HepG2 (cell line): ENCODE measurements around the gene STK36. TPM values are rescaled to one million over a fixed set of nuclear protein-coding genes. Genes with fewer than 3 reads are reported as not detected.

ENCODE experiments used
- ATAC-seq: fragments of 200-7000 bp; cut with Tn5 transposase; 3 replicates; pipeline ENCODE4 v1.9.1; 2020; ENCODE audit warnings: mild to moderate bottlenecking, moderate library complexity
- BruUV-seq: library from RNA; stranded (reverse); fragments of 400-500 nt; replicated peaks from 2 replicates; lab custom pipeline; 2021; lab: Mats Ljungman, UMichigan
- CTCF ChIA-PET: fragments of 300-600 bp; formaldehyde crosslinking; extraction: SDS; loops from one replicate; lab custom pipeline; 2021; ENCODE audit warnings: low total read pairs, inconsistent platforms, low intra/inter-chr PET ratio; lab: Yijun Ruan, JAX
- POLR2A ChIA-PET: fragments of 350-600 bp; sonication (Branson Sonifier 250); formaldehyde crosslinking; loops from one replicate; lab custom pipeline; 2020; ENCODE audit warnings: antibody characterized with exemption, inconsistent platforms; lab: Yijun Ruan, JAX
- DNase-seq: peaks from one replicate; pipeline ENCODE4 v3.0.0-alpha.2; 2015; ENCODE audit warnings: low spot score
- FAIRE-seq: peaks from 3 replicates; lab custom pipeline; 2011; peaks lifted over from hg19 to GRCh38; lab: Jason Lieb, UNC
- H2AFZ ChIP-seq: one replicate; pipeline ENCODE4 v1.6.1; 2011; ENCODE audit warnings: low read length, inconsistent platforms
- H3K27ac ChIP-seq: fragments of 300-600 bp; 3 replicates; pipeline ENCODE4 v1.8.0; 2011; ENCODE audit warnings: mixed run types, mild to moderate bottlenecking, mixed read lengths, low read length, inconsistent platforms; ENCODE audit not compliant: insufficient read depth; ENCODE audit errors: extremely low read length
- H3K27me3 ChIP-seq, 2 experiments: fragments of 200-600 bp in 1 of 2; 2 replicates in 1 of 2; 3 replicates in 1 of 2; pipeline versions ENCODE4 v1.6.0 to v1.8.0; 2011; ENCODE audit warnings: low read length in 2 of 2, mild to moderate bottlenecking in 2 of 2, moderate library complexity in 2 of 2, inconsistent platforms in 1 of 2; ENCODE audit not compliant: insufficient read depth in 2 of 2, control insufficient read depth in 1 of 2
- H3K36me3 ChIP-seq, 2 experiments: fragments of 200-600 bp in 1 of 2; replicated peaks in 1 of 2; 2 replicates in 1 of 2; 3 replicates in 1 of 2; pipeline versions ENCODE4 v1.5.1 to v1.8.0; 2011; ENCODE audit warnings: low read length in 2 of 2, inconsistent platforms in 1 of 2; ENCODE audit not compliant: insufficient read depth in 2 of 2, control insufficient read depth in 1 of 2
- H3K4me1 ChIP-seq: 2 replicates; pipeline ENCODE4 v1.5.1; 2012; ENCODE audit warnings: low read length, inconsistent platforms; ENCODE audit not compliant: insufficient read depth
- H3K4me2 ChIP-seq: 2 replicates; pipeline ENCODE4 v1.6.0; 2011; ENCODE audit warnings: low read depth, low read length, inconsistent platforms
- H3K4me3 ChIP-seq, 3 experiments: fragments of 200-600 bp in 1 of 3; sonication (generic), shearing (Covaris generic) in 1 of 3; replicated peaks in 1 of 3; 2 replicates each; pipeline ENCODE4 v1.5.1; 2011 to 2016; ENCODE audit warnings: low read length in 3 of 3, inconsistent platforms in 2 of 3, low read depth in 2 of 3, mild to moderate bottlenecking in 2 of 3, control low read depth in 1 of 3, mixed read lengths in 1 of 3; ENCODE audit not compliant: insufficient read depth in 1 of 3
- H3K79me2 ChIP-seq: one replicate; pipeline ENCODE4 v1.6.1; 2011; ENCODE audit warnings: low read length, inconsistent platforms; ENCODE audit not compliant: insufficient read depth
- H3K9ac ChIP-seq: 2 replicates; pipeline ENCODE4 v1.6.0; 2011; ENCODE audit warnings: mild to moderate bottlenecking, low read depth, low read length, inconsistent platforms; ENCODE audit not compliant: insufficient read depth
- H3K9me3 ChIP-seq: 2 replicates; pipeline ENCODE4 v1.5.1; 2012; ENCODE audit warnings: mild to moderate bottlenecking, low read length
- H4K20me1 ChIP-seq: 2 replicates; pipeline ENCODE4 v1.6.0; 2011; ENCODE audit warnings: inconsistent platforms, mild to moderate bottlenecking, low read length, moderate library complexity; ENCODE audit not compliant: insufficient read depth
- CBX2 ChIP-seq, 2 experiments: fragments of 200-600 bp in 1 of 2; sonication (generic); formaldehyde crosslinking in 1 of 2; IDR thresholded peaks; 2 replicates each; pipeline versions ENCODE4 v1.7.0 to v1.8.1; 2018 to 2022; ENCODE audit warnings: low read depth in 2 of 2, low read length in 1 of 2, mild to moderate bottlenecking in 1 of 2, missing genetic modification reagents in 1 of 2
- FLYWCH1 ChIP-seq: sonication (generic); formaldehyde crosslinking; IDR thresholded peaks from 2 replicates; pipeline ENCODE4 v1.8.1; 2023; ENCODE audit warnings: mild to moderate bottlenecking, missing genetic modification reagents
- GATAD2A ChIP-seq: IDR thresholded peaks from 2 replicates; pipeline ENCODE4 v1.6.1; 2016
- GRHL1 ChIP-seq: sonication (generic); formaldehyde crosslinking; conservative IDR thresholded peaks from 2 replicates; pipeline ENCODE4 v1.8.0; 2022; ENCODE audit warnings: missing genetic modification reagents
- HMGXB4 ChIP-seq, 2 experiments: sonication (generic) in 1 of 2; formaldehyde crosslinking in 1 of 2; IDR thresholded peaks; 2 replicates each; pipeline versions ENCODE4 v1.4.0 to v1.6.1; 2018 to 2020; ENCODE audit warnings: missing genetic modification reagents in 2 of 2, borderline replicate concordance in 1 of 2, low read depth in 1 of 2, mild to moderate bottlenecking in 1 of 2, missing biosample characterization in 1 of 2
- KDM2A ChIP-seq: sonication (generic); formaldehyde crosslinking; IDR thresholded peaks from 2 replicates; pipeline ENCODE4 v1.4.0; 2020; ENCODE audit warnings: low read depth, missing genetic modification reagents, borderline replicate concordance
- KLF13 ChIP-seq: sonication (generic); formaldehyde crosslinking; IDR thresholded peaks from 2 replicates; pipeline ENCODE4 v1.4.0; 2020; ENCODE audit warnings: mild to moderate bottlenecking, missing genetic modification reagents
- KLF15 ChIP-seq: sonication (generic); formaldehyde crosslinking; IDR thresholded peaks from 2 replicates; pipeline ENCODE4 v1.8.1; 2023; ENCODE audit warnings: borderline replicate concordance, mild to moderate bottlenecking, inconsistent platforms, missing genetic modification reagents, mixed read lengths
- TFAP4 ChIP-seq: sonication (generic); IDR thresholded peaks from 2 replicates; pipeline ENCODE4 v1.6.1; 2016; ENCODE audit warnings: low read depth, borderline replicate concordance
- ZFYVE20 ChIP-seq: sonication (generic); formaldehyde crosslinking; IDR thresholded peaks from 2 replicates; pipeline ENCODE4 v1.8.0; 2023; ENCODE audit warnings: low read depth, mild to moderate bottlenecking, moderate library complexity, missing genetic modification reagents, borderline replicate concordance
- ZNF20 ChIP-seq: sonication (generic); formaldehyde crosslinking; IDR thresholded peaks from 2 replicates; pipeline ENCODE4 v1.4.0; 2020; ENCODE audit warnings: mild to moderate bottlenecking, moderate library complexity, missing genetic modification reagents
- ZNF572 ChIP-seq: sonication (generic); formaldehyde crosslinking; IDR thresholded peaks from 2 replicates; pipeline ENCODE4 v1.5.1; 2020; ENCODE audit warnings: mild to moderate bottlenecking, missing genetic modification reagents
- ZNF782 ChIP-seq: sonication (generic); formaldehyde crosslinking; IDR thresholded peaks from 2 replicates; pipeline ENCODE4 v1.4.0; 2020; ENCODE audit warnings: missing genetic modification reagents, mild to moderate bottlenecking, borderline replicate concordance
- WGBS: methylation state at CpG from one replicate; pipeline ENCODE4 v1.1.6; 2017; ENCODE audit warnings: low lambda C conversion rate; 5-methylcytosine and 5-hydroxymethylcytosine counted together
- in situ Hi-C: cut with HindIII; loops from 2 replicates; pipeline ENCODE4 v1.10.0; 2017; ENCODE audit warnings: low pct_unique_long_range_greater_than_20kb; ENCODE audit not compliant: extremely low pct_ligation_motif_present
- intact Hi-C: fragments of 100-400 bp; cut with micrococcal nuclease; formaldehyde crosslinking; loops from one replicate; pipeline ENCODE4 v1.10.0; 2022; ENCODE audit not compliant: unreplicated experiment
- polyA plus RNA-seq, 8 experiments: library from polyadenylated mRNA; depleted of rRNA in 3 of 8; stranded (reverse) in 7 of 8; unstranded in 1 of 8; fragments of >200 nt; fragmentation: Illumina TruSeq in 4 of 8; extraction: Trizol in 4 of 8; gene quantifications; 2 replicates each; pipeline versions ENCODE4 v1.2.1 to v1.2.3, GENCODE V29; 2011 to 2016; ENCODE audit warnings: low read depth in 4 of 8, missing spikeins in 1 of 8, mixed read lengths in 1 of 8; ENCODE audit not compliant: insufficient read depth in 1 of 8
- total RNA-seq, 5 experiments: library from RNA; depleted of rRNA; stranded (reverse); fragments of >200 nt; fragmentation: Illumina TruSeq; extraction: Trizol; gene quantifications; 2 replicates each; pipeline ENCODE4 v1.2.3, GENCODE V29; 2016; ENCODE audit warnings: low read depth in 1 of 5
- TF ChIP-seq, protein P1 (sequence below): sonication (generic); formaldehyde crosslinking; IDR thresholded peaks from 2 replicates; pipeline ENCODE4 v1.4.0; 2020; ENCODE audit warnings: missing genetic modification reagents
- TF ChIP-seq, protein P2 (sequence below): sonication (generic); formaldehyde crosslinking; IDR thresholded peaks from 2 replicates; pipeline ENCODE4 v1.4.0; 2020; ENCODE audit warnings: mild to moderate bottlenecking, low read depth, missing genetic modification reagents

STK36 gene
- total and polyA plus RNA-seq, 2 of the 13 experiments (the other 11 are each of a cell fraction or from before 2014, with no cell fraction given) = 45.9 to 83.5 TPM

- ChIA-PET CTCF (no interaction called here), POLR2A (no interaction called here)
- WGBS = 82% methylated on average over 3 of the region's 3 CpGs
- Histone ChIP-seq H3K79me2 (peaks cover 86% of the 10 kb centered on the region), H3K4me1 (peaks cover 36% of the 10 kb centered on the region), H3K36me3 (peaks cover 3 to 21% of the 10 kb centered on the region in 2 experiments; a peak in 4 of 5 replicates), H4K20me1 (no peaks in the 10 kb centered on the region; the same call in 1 of the 2 replicates), H2AFZ (no peak overlapping the region), H3K9me3 (no peaks in the 10 kb centered on the region), H3K4me2 (no peak overlapping the region), H3K27ac (no peak overlapping the region), H3K27me3 (no peaks in the 10 kb centered on the region), H3K9ac (no peak overlapping the region), H3K4me3 (no peak overlapping the region)
- in situ Hi-C loops (no loop called here), intact Hi-C loops (no loop called here)
- FAIRE-seq (no peak), DNase-seq (no peak), ATAC-seq (no peak)
- BruUV-seq = TSS peak; percentile 7
- TF ChIP-seq ZNF572 (CRISPR knock-in tag) (no peak), ZFYVE20 (CRISPR knock-in tag) (no peak), KLF13 (CRISPR knock-in tag) (no peak), HMGXB4 (CRISPR knock-in tag; IDR thresholded peaks at IDR 0.05; ENCODE audit: borderline replicate concordance in 1 of 2, low read depth in 1 of 2) (no peak), TFAP4 (no peak), CBX2 (IDR thresholded peaks at IDR 0.05; ENCODE audit: low read depth, low read length) (no peak), CBX2 (CRISPR knock-in tag; IDR thresholded peaks at IDR 0.05; ENCODE audit: low read depth) (no peak), ZNF20 (CRISPR knock-in tag) (no peak), GRHL1 (no peak), ZNF782 (CRISPR knock-in tag) (no peak), KLF15 (CRISPR knock-in tag) (no peak), GATAD2A (CRISPR knock-in tag) (no peak), KDM2A (CRISPR knock-in tag) (no peak), FLYWCH1 (CRISPR knock-in tag) (no peak)
- TF ChIP-seq, protein P1, sequence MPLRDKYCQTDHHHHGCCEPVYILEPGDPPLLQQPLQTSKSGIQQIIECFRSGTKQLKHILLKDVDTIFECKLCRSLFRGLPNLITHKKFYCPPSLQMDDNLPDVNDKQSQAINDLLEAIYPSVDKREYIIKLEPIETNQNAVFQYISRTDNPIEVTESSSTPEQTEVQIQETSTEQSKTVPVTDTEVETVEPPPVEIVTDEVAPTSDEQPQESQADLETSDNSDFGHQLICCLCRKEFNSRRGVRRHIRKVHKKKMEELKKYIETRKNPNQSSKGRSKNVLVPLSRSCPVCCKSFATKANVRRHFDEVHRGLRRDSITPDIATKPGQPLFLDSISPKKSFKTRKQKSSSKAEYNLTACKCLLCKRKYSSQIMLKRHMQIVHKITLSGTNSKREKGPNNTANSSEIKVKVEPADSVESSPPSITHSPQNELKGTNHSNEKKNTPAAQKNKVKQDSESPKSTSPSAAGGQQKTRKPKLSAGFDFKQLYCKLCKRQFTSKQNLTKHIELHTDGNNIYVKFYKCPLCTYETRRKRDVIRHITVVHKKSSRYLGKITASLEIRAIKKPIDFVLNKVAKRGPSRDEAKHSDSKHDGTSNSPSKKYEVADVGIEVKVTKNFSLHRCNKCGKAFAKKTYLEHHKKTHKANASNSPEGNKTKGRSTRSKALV (CRISPR knock-in tag) = no peak
- TF ChIP-seq, protein P2, sequence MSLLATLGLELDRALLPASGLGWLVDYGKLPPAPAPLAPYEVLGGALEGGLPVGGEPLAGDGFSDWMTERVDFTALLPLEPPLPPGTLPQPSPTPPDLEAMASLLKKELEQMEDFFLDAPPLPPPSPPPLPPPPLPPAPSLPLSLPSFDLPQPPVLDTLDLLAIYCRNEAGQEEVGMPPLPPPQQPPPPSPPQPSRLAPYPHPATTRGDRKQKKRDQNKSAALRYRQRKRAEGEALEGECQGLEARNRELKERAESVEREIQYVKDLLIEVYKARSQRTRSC (CRISPR knock-in tag) = no peak
These were observed 47.6 kb downstream of the STK36 start for GRCh38 chr2:218719457-218719856.
